ENCODE results near the gene MMD2. TPM values are rescaled to one million over a fixed set of nuclear protein-coding genes. Genes with fewer than 3 reads are reported as not detected.

MMD2 gene
- total and polyA plus RNA-seq, 2 experiments from 2014 or later, result not detected

- Histone ChIP-seq H3K36me3 (replicated peaks; ENCODE audit: insufficient read depth, low read depth) (no peaks in the 10 kb centered on the region), H3K9me3 (ENCODE audit: low read depth) (no peaks in the 10 kb centered on the region), H3K27me3 (peaks cover 3% of the 10 kb centered on the region), H3K4me3 (no peak overlapping the region), H2AFZ (no peak overlapping the region), H3K9me2 (replicated peaks; ENCODE audit: insufficient read depth) (no peaks in the 10 kb centered on the region), H4K20me1 (ENCODE audit: insufficient read depth, poor library complexity, severe bottlenecking) (no peaks in the 10 kb centered on the region), H3K27ac (no peak overlapping the region), H3K79me2 (no peaks in the 10 kb centered on the region), H3K4me2 (no peak overlapping the region), H3K4me1 (ENCODE audit: insufficient read depth) (no peaks in the 10 kb centered on the region)
- 95% methylated on average over 45 of the region's 45 CpGs for WGBS (ENCODE audit: low lambda C conversion rate, missing lambda C conversion rate)
- DNase-seq (ENCODE audit: low spot score), result no peak
- TF ChIP-seq EZH2 (IDR thresholded peaks at IDR 0.05; ENCODE audit: borderline replicate concordance), result no peak
- no peak for TF ChIP-seq EZH2phosphoT487 (IDR thresholded peaks at IDR 0.05; ENCODE audit: low read depth, severe bottlenecking, unreplicated experiment)
- TF ChIP-seq CTCF (IDR thresholded peaks at IDR 0.05; ENCODE audit: poor library complexity), result no peak
Measured at GRCh38 chr7:4878336-4879335, 80.4 kb downstream of the MMD2 start.

GRCh38 chr7:4876586-4876985 is 82.4 kb downstream of the MMD2 start:
- Histone ChIP-seq H3K36me3 (replicated peaks; ENCODE audit: insufficient read depth, low read depth) (no peaks in the 10 kb centered on the region), H3K9me3 (ENCODE audit: low read depth) (no peaks in the 10 kb centered on the region), H3K4me2 (no peak overlapping the region), H3K9me2 (replicated peaks; ENCODE audit: insufficient read depth) (no peaks in the 10 kb centered on the region), H2AFZ (no peak overlapping the region), H3K27me3 (no peaks in the 10 kb centered on the region), H3K4me3 (no peak overlapping the region), H3K79me2 (no peaks in the 10 kb centered on the region), H4K20me1 (ENCODE audit: insufficient read depth, poor library complexity, severe bottlenecking) (no peaks in the 10 kb centered on the region), H3K4me1 (ENCODE audit: insufficient read depth) (peaks cover 3% of the 10 kb centered on the region), H3K27ac (no peak overlapping the region)
- 95% methylated on average over 18 of the region's 18 CpGs for WGBS (ENCODE audit: low lambda C conversion rate, missing lambda C conversion rate)
- TF ChIP-seq EZH2 (IDR thresholded peaks at IDR 0.05; ENCODE audit: borderline replicate concordance), result no peak
- no peak for TF ChIP-seq CTCF (IDR thresholded peaks at IDR 0.05; ENCODE audit: poor library complexity)
- TF ChIP-seq EZH2phosphoT487 (IDR thresholded peaks at IDR 0.05; ENCODE audit: low read depth, severe bottlenecking, unreplicated experiment), result no peak
- DNase-seq (ENCODE audit: low spot score), result no peak

GRCh38 chr7:4875391-4875790 is 83.6 kb downstream of the MMD2 start:
- Histone ChIP-seq H2AFZ (no peak overlapping the region), H3K27ac (no peak overlapping the region), H4K20me1 (ENCODE audit: insufficient read depth, poor library complexity, severe bottlenecking) (no peaks in the 10 kb centered on the region), H3K4me3 (no peak overlapping the region), H3K79me2 (no peaks in the 10 kb centered on the region), H3K36me3 (replicated peaks; ENCODE audit: insufficient read depth, low read depth) (no peaks in the 10 kb centered on the region), H3K9me3 (ENCODE audit: low read depth) (no peaks in the 10 kb centered on the region), H3K4me1 (ENCODE audit: insufficient read depth) (peaks cover 3% of the 10 kb centered on the region), H3K27me3 (no peaks in the 10 kb centered on the region), H3K9me2 (replicated peaks; ENCODE audit: insufficient read depth) (no peaks in the 10 kb centered on the region), H3K4me2 (no peak overlapping the region)
- DNase-seq (ENCODE audit: low spot score), result no peak
- no peak for TF ChIP-seq CTCF (IDR thresholded peaks at IDR 0.05; ENCODE audit: poor library complexity)
- no peak for TF ChIP-seq EZH2 (IDR thresholded peaks at IDR 0.05; ENCODE audit: borderline replicate concordance)
- TF ChIP-seq EZH2phosphoT487 (IDR thresholded peaks at IDR 0.05; ENCODE audit: low read depth, severe bottlenecking, unreplicated experiment), result no peak
- WGBS (ENCODE audit: low lambda C conversion rate, missing lambda C conversion rate), result 96% methylated on average over 15 of the region's 15 CpGs

All from hepatocyte (in vitro differentiated cells).